ENCODE data around the gene ARHGEF17. TPM values are rescaled to one million over a fixed set of nuclear protein-coding genes. Genes with fewer than 3 reads are reported as not detected.

ARHGEF17 gene
- total RNA-seq, 1 experiment from 2014 or later: 22.3 TPM

DNA sequence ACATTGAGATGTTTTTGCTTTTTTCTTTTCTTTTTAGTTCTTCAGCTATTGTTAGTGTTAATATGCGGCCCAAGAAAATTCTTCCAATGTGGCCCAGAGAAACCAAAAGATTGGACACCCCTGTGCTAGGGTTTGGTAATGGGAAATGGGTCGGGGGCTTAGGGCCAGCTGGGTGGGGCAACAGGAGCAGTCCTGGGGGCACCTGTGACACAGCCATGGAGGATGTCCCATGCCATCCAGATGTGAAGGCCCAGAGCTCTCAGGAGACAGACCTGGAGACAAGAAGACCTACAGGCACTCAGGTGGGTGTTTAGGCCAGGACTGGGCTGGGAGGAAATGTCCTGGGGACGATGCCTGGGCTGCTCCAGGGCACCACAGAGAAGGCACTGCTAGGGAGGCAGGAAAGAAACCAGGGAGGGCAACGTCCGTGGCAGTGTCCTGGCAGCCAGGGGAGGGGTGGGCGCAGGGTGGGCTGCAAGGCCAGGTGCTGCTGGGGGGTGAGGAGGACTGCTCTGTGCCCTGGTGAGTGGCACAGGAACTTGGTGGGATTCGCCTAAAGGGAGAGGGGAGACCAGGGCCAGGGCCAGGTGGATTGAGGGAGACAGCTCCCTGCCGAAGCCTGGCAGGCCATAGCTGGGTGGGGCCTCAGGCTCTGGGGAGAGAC, 89.5 kb downstream of the ARHGEF17 start:
- Mint-ChIP-seq H3K9me3 (ENCODE audit: low read depth, unreplicated experiment) (no peaks in the 10 kb centered on the region), H3K4me1 (ENCODE audit: low read depth, unreplicated experiment) (no peaks in the 10 kb centered on the region), H3K4me3 (ENCODE audit: low read depth, unreplicated experiment) (no peak overlapping the region), H3K27ac (ENCODE audit: unreplicated experiment) (no peak overlapping the region), H3K27me3 (ENCODE audit: unreplicated experiment) (no peaks in the 10 kb centered on the region), H3K36me3 (ENCODE audit: insufficient read depth, unreplicated experiment) (peaks cover 34% of the 10 kb centered on the region)
- TF ChIP-seq, protein P1, sequence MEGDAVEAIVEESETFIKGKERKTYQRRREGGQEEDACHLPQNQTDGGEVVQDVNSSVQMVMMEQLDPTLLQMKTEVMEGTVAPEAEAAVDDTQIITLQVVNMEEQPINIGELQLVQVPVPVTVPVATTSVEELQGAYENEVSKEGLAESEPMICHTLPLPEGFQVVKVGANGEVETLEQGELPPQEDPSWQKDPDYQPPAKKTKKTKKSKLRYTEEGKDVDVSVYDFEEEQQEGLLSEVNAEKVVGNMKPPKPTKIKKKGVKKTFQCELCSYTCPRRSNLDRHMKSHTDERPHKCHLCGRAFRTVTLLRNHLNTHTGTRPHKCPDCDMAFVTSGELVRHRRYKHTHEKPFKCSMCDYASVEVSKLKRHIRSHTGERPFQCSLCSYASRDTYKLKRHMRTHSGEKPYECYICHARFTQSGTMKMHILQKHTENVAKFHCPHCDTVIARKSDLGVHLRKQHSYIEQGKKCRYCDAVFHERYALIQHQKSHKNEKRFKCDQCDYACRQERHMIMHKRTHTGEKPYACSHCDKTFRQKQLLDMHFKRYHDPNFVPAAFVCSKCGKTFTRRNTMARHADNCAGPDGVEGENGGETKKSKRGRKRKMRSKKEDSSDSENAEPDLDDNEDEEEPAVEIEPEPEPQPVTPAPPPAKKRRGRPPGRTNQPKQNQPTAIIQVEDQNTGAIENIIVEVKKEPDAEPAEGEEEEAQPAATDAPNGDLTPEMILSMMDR (IDR thresholded peaks at IDR 0.05; ENCODE audit: unreplicated experiment): no peak
- CTCF ChIA-PET: no interaction called here
- no peak for DNase-seq
- BruUV-seq (replicated peaks): no TSS peak
- intact Hi-C loops (cut with micrococcal nuclease; ENCODE audit: unreplicated experiment): no loop called here

DNA sequence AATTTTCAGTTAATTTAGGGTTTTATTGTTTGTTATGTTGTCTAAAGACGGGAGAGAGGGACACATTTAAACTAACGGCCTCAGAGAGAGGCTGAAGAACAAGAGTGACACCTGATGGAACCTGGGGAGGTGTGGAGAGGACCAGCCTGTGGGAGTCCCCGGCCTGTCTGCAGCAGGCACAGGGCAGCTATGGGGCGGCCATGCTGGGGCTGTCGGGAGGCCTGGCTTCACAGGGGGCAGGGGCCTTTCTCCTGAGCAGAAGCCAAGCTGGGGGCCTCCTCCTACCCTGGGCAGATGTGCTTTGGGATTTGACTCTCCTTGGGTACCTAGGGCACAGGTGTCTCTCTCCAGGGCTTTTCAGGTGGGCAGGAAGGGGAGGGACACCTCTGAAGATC, 90.1 kb downstream of the ARHGEF17 start:
- H3K9me3 Mint-ChIP-seq (ENCODE audit: low read depth, unreplicated experiment): no peaks in the 10 kb centered on the region
- H3K27ac Mint-ChIP-seq (ENCODE audit: unreplicated experiment): no peak overlapping the region
- CTCF ChIA-PET: no interaction called here
- H3K27me3 Mint-ChIP-seq (ENCODE audit: unreplicated experiment): no peaks in the 10 kb centered on the region
- TF ChIP-seq, protein P1 (IDR thresholded peaks at IDR 0.05; ENCODE audit: unreplicated experiment): no peak
- no peak for DNase-seq
- peaks cover 34% of the 10 kb centered on the region for H3K36me3 Mint-ChIP-seq (ENCODE audit: insufficient read depth, unreplicated experiment)
- intact Hi-C loops (cut with micrococcal nuclease; ENCODE audit: unreplicated experiment): no loop called here
- no TSS peak for BruUV-seq (replicated peaks)
- no peak overlapping the region for H3K4me3 Mint-ChIP-seq (ENCODE audit: low read depth, unreplicated experiment)
- H3K4me1 Mint-ChIP-seq (ENCODE audit: low read depth, unreplicated experiment): no peaks in the 10 kb centered on the region

DNA sequence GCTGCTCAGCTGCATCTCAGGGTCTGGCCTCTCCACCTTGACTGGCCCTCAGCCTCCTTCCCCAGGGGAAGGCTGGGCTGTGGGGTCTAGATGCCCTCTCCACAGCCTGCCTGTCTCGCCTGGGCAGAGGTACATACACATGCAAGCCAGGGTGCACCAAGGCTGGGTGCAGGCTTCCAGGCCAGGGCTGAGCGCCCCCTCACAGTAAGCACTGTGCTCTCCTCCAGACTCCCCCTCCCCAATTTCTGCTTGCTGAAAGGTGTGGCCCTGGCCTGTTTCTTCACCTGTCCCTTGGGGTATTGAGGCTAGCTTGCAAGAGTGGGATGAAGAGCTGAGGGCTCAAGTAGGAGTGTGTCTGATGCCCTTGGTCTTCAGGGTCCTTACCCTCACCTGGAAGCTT, 90.6 kb downstream of the ARHGEF17 start:
- Mint-ChIP-seq H3K36me3 (ENCODE audit: insufficient read depth, unreplicated experiment) (peaks cover 29% of the 10 kb centered on the region), H3K4me1 (ENCODE audit: low read depth, unreplicated experiment) (no peaks in the 10 kb centered on the region)
- intact Hi-C loops (cut with micrococcal nuclease; ENCODE audit: unreplicated experiment): no loop called here

DNA sequence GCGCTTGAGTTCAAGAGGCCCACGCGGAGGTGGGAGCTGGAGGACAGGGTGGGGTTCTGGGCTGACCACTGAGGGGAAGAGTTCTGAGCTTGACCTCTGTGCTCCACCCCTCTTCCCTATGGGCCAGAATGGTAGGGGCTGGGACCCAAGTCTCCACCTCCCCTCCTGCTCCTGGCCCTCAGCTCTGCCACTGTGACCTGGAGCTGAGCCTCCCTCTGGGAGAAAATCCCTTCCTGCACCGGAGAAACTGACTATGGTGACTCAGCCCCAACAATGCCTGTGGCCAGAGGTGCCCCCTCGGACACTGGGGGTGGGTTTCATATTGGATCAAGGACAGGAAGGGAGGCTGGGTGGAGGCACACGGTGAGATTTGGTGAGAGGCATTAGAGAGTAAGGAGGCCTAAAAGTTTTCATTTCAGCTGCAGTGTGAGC, 91.1 kb downstream of the ARHGEF17 start:
- Mint-ChIP-seq H3K9me3 (ENCODE audit: low read depth, unreplicated experiment) (no peaks in the 10 kb centered on the region), H3K4me3 (ENCODE audit: low read depth, unreplicated experiment) (no peak overlapping the region), H3K27ac (ENCODE audit: unreplicated experiment) (no peak overlapping the region), H3K27me3 (ENCODE audit: unreplicated experiment) (no peaks in the 10 kb centered on the region), H3K36me3 (ENCODE audit: insufficient read depth, unreplicated experiment) (peaks cover 27% of the 10 kb centered on the region), H3K4me1 (ENCODE audit: low read depth, unreplicated experiment) (no peaks in the 10 kb centered on the region)
- intact Hi-C loops (cut with micrococcal nuclease; ENCODE audit: unreplicated experiment): no loop called here
- CTCF ChIA-PET: interaction anchor here (1.8 kb wide), 1 partner anchor 48 kb away, joined by 8 read pairs; no protein-coding TSS in a partner anchor
- no peak for DNase-seq
- TF ChIP-seq, protein P1 (IDR thresholded peaks at IDR 0.05; ENCODE audit: unreplicated experiment): no peak
- BruUV-seq (replicated peaks): no TSS peak

More for the DNA sequence above, 90.6 kb downstream of the ARHGEF17 start:
- Mint-ChIP-seq H3K27ac (ENCODE audit: unreplicated experiment) (no peak overlapping the region), H3K27me3 (ENCODE audit: unreplicated experiment) (no peaks in the 10 kb centered on the region), H3K9me3 (ENCODE audit: low read depth, unreplicated experiment) (no peaks in the 10 kb centered on the region), H3K4me3 (ENCODE audit: low read depth, unreplicated experiment) (no peak overlapping the region)
- BruUV-seq (replicated peaks): no TSS peak
- TF ChIP-seq, protein P1 (IDR thresholded peaks at IDR 0.05; ENCODE audit: unreplicated experiment): no peak
- CTCF ChIA-PET: interaction anchor here (1.8 kb wide), 1 partner anchor 48 kb away, joined by 8 read pairs; no protein-coding TSS in a partner anchor
- DNase-seq: no peak

Measured in Calu3 (cell line).